Pancreas (tissue), 10 donors: Measurements from ENCODE around the gene CACNB1. TPM values are rescaled to one million over a fixed set of nuclear protein-coding genes. Genes with fewer than 3 reads are reported as not detected.

Experiments
- ATAC-seq, 4 donors: fragments of 200-7000 bp; cut with Tn5 transposase; one replicate each; pipeline versions ENCODE4 v1.8.0 to v1.9.1; 2020; ENCODE audit warnings: mild to moderate bottlenecking in 4 of 4, moderate library complexity in 4 of 4
- DNase-seq, 6 donors: peaks; one replicate each; pipeline ENCODE4 v3.0.0-alpha.2; 2020
- FAIRE-seq: peaks from 2 replicates; lab custom pipeline; 2012; peaks lifted over from hg19 to GRCh38; lab: Jason Lieb, UNC
- H3K27ac ChIP-seq, 4 donors: fragments of 200-600 bp; sonication (generic); 1 replicate in 3 of 4; 2 replicates in 1 of 4; pipeline versions ENCODE4 v1.5.0 to v1.8.0; 2020
- H3K27me3 ChIP-seq, 4 donors: fragments of 200-600 bp; one replicate each; pipeline ENCODE4 v1.8.0; 2021
- H3K36me3 ChIP-seq, 3 donors: fragments of 200-600 bp; sonication (generic) in 1 of 3; one replicate each; pipeline versions ENCODE4 v1.5.0 to v1.8.0; 2020 to 2021
- H3K4me1 ChIP-seq, 3 donors: fragments of 200-600 bp; one replicate each; pipeline ENCODE4 v1.8.0; 2021
- H3K4me3 ChIP-seq, 4 donors: fragments of 200-600 bp; sonication (generic) in 2 of 4; one replicate each; pipeline versions ENCODE4 v1.5.0 to v1.8.0; 2020 to 2021
- H3K9me3 ChIP-seq, 4 donors: fragments of 200-600 bp; one replicate each; pipeline ENCODE4 v1.8.0; 2021
- WGBS, 2 donors: extraction: QIAGEN DNeasy Blood & Tissue Kit; methylation state at CpG; one replicate each; pipeline ENCODE4 v1.1.7; 2013; 5-methylcytosine and 5-hydroxymethylcytosine counted together
- intact Hi-C, 3 donors: fragments of 100-400 bp; cut with DNase I; formaldehyde crosslinking; loops; one replicate each; pipeline versions ENCODE4 v1.11.1 to v1.14.2; 2022
- polyA plus RNA-seq, 2 donors: library from polyadenylated mRNA; stranded (reverse); fragments of 200-250 nt; gene quantifications; one replicate each; pipeline ENCODE4 v1.2.3, GENCODE V29; 2013
- total RNA-seq, 6 donors: library from RNA; stranded (reverse); fragmentation: NEBNext Ultra II Directional in 4 of 6; extraction: Animal tissue kit (Norgen Biotek cat#: 25700) in 4 of 6; gene quantifications; one replicate each; pipeline versions ENCODE4 v1.2.1 to v1.2.4, GENCODE V29; 2021 to 2023
- TF ChIP-seq, protein P1 (sequence below), 4 donors: fragments of 200-600 bp; sonication (generic) in 3 of 4; IDR thresholded peaks; one replicate each; pipeline versions ENCODE4 v1.5.0 to v1.8.0; 2021; ENCODE audit warnings: antibody characterized with exemption in 4 of 4
- donor health status: healthy with polysubstance abuse.
- donor health status: DM: no; HTN: no; CAD: no; lungs with moderate emphysema.
- donor health status: DM: no; HTN: no; CAD: no.
- donor health status: control.
- donor health status: control.
- donor health status: Bipolar disorder and iron deficiency.
- donor health status: DM: yes; HTN: yes; CAD: no.
- donor health status: DM: no; HTN: no; CAD: no.
- donor health status: DM: no; HTN: no; CAD: no.
- donor health status: DM: yes; HTN: yes; CAD: no.

CACNB1 gene
- total and polyA plus RNA-seq, 8 donors = 1.8 to 6.8 (median 2.9) TPM

DNA sequence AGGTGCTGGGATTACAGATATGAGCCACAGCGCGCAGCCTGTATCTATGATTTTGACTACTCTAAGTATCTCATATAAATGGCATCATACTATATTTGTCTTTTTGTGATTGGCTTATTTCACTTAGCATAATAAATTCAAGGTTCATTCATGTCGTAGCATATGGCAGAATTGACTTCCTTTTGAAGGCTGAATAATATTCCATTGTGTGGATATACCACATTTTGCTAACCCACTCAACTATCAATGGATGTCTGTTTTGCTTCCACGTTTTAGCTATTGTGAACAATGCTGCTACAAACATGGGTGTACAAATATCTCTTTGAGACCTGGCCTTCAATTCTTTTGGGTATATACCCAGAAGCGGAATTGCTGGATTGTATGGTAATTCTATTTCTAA, 56.2 kb downstream of the CACNB1 start:
- WGBS, 2 donors = 92% methylated on average over 5 of the region's 5 CpGs
- Histone ChIP-seq H3K27ac (no peak overlapping the region), H3K9me3 (no peaks in the 10 kb centered on the region), H3K4me3 (no peak overlapping the region), H3K36me3 (no peaks in the 10 kb centered on the region), H3K4me1 (peaks cover 0 to 11% (median 0%) of the 10 kb centered on the region in 3 donors), H3K27me3 (no peaks in the 10 kb centered on the region)
- TF ChIP-seq, protein P1, sequence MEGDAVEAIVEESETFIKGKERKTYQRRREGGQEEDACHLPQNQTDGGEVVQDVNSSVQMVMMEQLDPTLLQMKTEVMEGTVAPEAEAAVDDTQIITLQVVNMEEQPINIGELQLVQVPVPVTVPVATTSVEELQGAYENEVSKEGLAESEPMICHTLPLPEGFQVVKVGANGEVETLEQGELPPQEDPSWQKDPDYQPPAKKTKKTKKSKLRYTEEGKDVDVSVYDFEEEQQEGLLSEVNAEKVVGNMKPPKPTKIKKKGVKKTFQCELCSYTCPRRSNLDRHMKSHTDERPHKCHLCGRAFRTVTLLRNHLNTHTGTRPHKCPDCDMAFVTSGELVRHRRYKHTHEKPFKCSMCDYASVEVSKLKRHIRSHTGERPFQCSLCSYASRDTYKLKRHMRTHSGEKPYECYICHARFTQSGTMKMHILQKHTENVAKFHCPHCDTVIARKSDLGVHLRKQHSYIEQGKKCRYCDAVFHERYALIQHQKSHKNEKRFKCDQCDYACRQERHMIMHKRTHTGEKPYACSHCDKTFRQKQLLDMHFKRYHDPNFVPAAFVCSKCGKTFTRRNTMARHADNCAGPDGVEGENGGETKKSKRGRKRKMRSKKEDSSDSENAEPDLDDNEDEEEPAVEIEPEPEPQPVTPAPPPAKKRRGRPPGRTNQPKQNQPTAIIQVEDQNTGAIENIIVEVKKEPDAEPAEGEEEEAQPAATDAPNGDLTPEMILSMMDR (IDR thresholded peaks at IDR 0.05) = no peak
- ATAC-seq (no peak), DNase-seq (no peak), FAIRE-seq (no peak)
- intact Hi-C loops = no loop called here

DNA sequence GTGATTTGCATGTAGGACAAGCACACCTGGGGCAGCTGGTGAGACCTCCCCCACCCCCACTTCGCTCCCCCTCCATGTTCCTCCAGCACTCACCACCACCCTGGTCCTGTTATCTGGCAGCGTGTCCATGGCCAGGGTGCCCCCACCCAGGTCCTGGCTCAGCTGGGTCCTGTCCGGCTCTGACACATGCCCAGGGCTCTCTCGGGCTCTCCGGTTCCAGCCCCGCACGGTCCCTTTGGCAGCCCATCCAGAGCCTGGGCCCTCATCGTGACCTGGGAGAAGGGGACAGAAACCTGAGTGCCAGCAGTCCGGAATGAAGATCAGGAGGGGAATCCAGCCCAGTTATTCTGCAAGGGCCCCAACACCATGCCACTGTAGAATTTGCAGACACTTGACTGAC, 57.9 kb downstream of the CACNB1 start:
- H3K36me3 ChIP-seq = no peaks in the 10 kb centered on the region
- H3K4me1 ChIP-seq = peaks cover 0 to 6% (median 0%) of the 10 kb centered on the region in 3 donors
- ATAC-seq (no peak), DNase-seq (no peak), FAIRE-seq (no peak)
- H3K27ac ChIP-seq = no peak overlapping the region
- intact Hi-C loops = no loop called here
- WGBS, 2 donors = 91 to 92% methylated on average over 9 of the region's 9 CpGs
- H3K9me3 ChIP-seq = no peaks in the 10 kb centered on the region
- TF ChIP-seq, protein P1 (IDR thresholded peaks at IDR 0.05) = no peak
- no peak overlapping the region for H3K4me3 ChIP-seq
- no peaks in the 10 kb centered on the region for H3K27me3 ChIP-seq

DNA sequence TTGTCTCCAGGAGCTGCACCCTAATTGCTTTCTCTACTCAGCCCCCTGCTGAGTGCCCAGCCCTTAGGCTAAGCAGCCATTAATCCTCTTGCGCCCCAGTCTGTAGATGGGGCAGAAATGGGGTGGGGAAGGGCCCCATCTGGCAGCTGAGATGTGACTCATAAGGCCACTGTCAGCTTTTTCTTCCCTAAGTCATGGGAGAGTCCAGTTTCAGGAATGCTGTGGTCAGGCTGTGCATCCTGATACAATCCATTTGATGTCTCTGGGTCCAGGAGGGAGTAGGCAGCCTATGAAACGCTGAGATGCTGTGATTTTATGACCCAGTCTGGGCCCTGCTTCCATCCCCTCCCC, 58.3 kb downstream of the CACNB1 start:
- H3K4me1 ChIP-seq = peaks cover 0 to 2% (median 0%) of the 10 kb centered on the region in 3 donors
- no peak overlapping the region for H3K27ac ChIP-seq
- H3K27me3 ChIP-seq = no peaks in the 10 kb centered on the region
- no peaks in the 10 kb centered on the region for H3K36me3 ChIP-seq
- ATAC-seq = peak in 2 of 4 donors; percentile 43 to 45
- intact Hi-C loops = no loop called here
- no peaks in the 10 kb centered on the region for H3K9me3 ChIP-seq
- no peak for FAIRE-seq
- 74 to 78% methylated on average over 2 of the region's 2 CpGs for WGBS, 2 donors
- no peak for DNase-seq
- TF ChIP-seq, protein P1 (IDR thresholded peaks at IDR 0.05) = no peak
- no peak overlapping the region for H3K4me3 ChIP-seq

DNA sequence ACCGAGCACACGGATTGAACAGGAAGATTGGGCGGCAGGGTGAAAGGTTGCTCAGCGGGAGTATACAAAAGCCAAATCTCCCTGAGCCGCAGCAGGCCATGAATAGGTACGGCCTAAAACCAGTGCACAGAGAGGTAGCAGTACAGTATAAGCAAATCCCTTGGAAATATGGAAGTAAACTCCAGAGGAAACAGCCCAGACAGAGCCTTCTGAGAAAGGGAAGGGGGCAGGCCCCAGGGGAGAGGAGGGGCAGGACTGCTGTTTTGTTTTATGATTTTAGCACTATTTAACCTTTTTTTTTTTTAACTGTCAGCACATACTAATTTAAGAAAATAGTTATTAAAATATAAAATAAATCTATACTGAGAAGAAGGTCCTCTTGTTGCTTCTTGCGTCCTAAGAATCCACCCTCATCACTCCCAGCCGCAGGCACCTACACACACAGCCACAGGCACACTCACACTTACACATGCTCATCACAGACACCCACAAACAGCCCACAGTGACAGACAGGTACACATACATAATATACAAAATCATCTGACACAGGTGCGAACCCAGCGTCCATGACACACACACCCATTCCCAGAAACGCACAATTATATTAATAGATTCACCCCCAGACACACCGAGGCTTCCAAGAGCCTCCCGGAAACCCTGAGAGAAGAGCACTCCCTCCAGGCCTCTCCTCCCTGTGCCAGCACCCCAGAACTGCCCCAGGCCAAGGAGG, 58.9 kb downstream of the CACNB1 start:
- H3K27me3 ChIP-seq = no peaks in the 10 kb centered on the region
- 86 to 90% methylated on average over 13 of the region's 13 CpGs for WGBS, 2 donors
- intact Hi-C loops = no loop called here
- no peak for DNase-seq
- no peaks in the 10 kb centered on the region for H3K9me3 ChIP-seq
- no peaks in the 10 kb centered on the region for H3K36me3 ChIP-seq
- no peak for ATAC-seq
- H3K4me3 ChIP-seq = no peak overlapping the region
- no peak for FAIRE-seq
- no peak overlapping the region for H3K27ac ChIP-seq
- no peaks in the 10 kb centered on the region for H3K4me1 ChIP-seq
- TF ChIP-seq, protein P1 (IDR thresholded peaks at IDR 0.05) = no peak

DNA sequence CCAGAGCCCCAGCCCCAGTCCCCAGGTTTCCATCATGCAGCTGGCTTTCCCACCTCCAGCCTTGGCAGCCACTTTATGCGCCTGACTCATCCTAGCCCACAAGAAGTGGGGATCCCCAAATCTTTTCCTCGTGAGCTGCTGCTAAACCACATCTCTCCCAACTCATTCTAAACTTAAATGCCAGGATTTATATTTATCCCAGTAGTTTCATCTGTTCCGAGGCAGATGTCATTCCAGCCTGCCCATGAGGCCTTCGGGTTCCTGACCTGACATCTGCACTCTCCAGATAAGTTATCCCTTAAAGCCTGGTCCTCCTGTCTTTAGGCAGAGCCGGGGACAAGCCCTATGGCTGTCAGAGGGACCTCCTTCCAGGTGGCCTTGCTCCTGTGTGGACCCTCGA, 62.6 kb downstream of the CACNB1 start:
- Histone ChIP-seq H3K4me1 (no peaks in the 10 kb centered on the region), H3K27ac (no peak overlapping the region), H3K27me3 (no peaks in the 10 kb centered on the region), H3K36me3 (no peaks in the 10 kb centered on the region), H3K9me3 (no peaks in the 10 kb centered on the region), H3K4me3 (no peak overlapping the region)
- ATAC-seq (no peak), DNase-seq (no peak), FAIRE-seq (no peak)
- intact Hi-C loops = no loop called here
- TF ChIP-seq, protein P1 (IDR thresholded peaks at IDR 0.05) = no peak
- WGBS, 2 donors = 78 to 86% methylated on average over 6 of the region's 6 CpGs
